Right renal pelvis (tissue), 4 donors: ENCODE results near the gene NEUROG3. TPM values are rescaled to one million over a fixed set of nuclear protein-coding genes. Genes with fewer than 3 reads are reported as not detected.

Source experiments
- polyA plus RNA-seq, 4 donors: library from polyadenylated mRNA; unstranded; fragments of 120-200 nt; gene quantifications; one replicate each; pipeline ENCODE4 v1.2.1, GENCODE V29; 2013; ENCODE audit not compliant: insufficient read length in 4 of 4

Gene NEUROG3
- polyA plus RNA-seq, 4 donors = not detected

Other genes with a start within 250 kb of the NEUROG3 start
- under 1 TPM; 0.17 to 0.39 (median 0.28) TPM for gene TACR2, start 156.5 kb downstream of the NEUROG3 start, polyA plus RNA-seq
- gene TSPAN15, start 122.0 kb downstream of the NEUROG3 start, polyA plus RNA-seq = 10 to 100 TPM; 58.2 to 77.6 (median 66.0) TPM
- 10 to 100 TPM in 2 of 4 donors, 1 to 10 TPM in 2; 7.7 to 11.6 (median 9.6) TPM for gene FAM241B, start 56.8 kb upstream of the NEUROG3 start, polyA plus RNA-seq
- 10 to 100 TPM; 19.5 to 24.8 (median 24.3) TPM for gene COL13A1, start 228.5 kb upstream of the NEUROG3 start, polyA plus RNA-seq